ENCODE results near the gene ZNF862. TPM values are rescaled to one million over a fixed set of nuclear protein-coding genes. Genes with fewer than 3 reads are reported as not detected.

ZNF862 gene
- total RNA-seq, 1 donor from 2014 or later: 19.3 TPM

GRCh38 chr7:149879766-149880637, 41.8 kb downstream of the ZNF862 start:
- DNase-seq (ENCODE audit: low spot score): no peak
- Mint-ChIP-seq H3K36me3 (ENCODE audit: low read depth) (peaks cover 17% of the 10 kb centered on the region), H3K27ac (no peak overlapping the region), H3K4me1 (ENCODE audit: low read depth) (peaks cover 27% of the 10 kb centered on the region), H3K27me3 (ENCODE audit: insufficient read depth) (no peaks in the 10 kb centered on the region), H3K9me3 (no peaks in the 10 kb centered on the region), H3K4me3 (no peak overlapping the region)
- intact Hi-C loops (cut with micrococcal nuclease): loop anchor here (10.0 kb wide), 1 partner anchor 525 kb away; a partner anchor contains a TSS

- Mint-ChIP-seq H3K27ac (no peak overlapping the region), H3K36me3 (ENCODE audit: low read depth) (peaks cover 12% of the 10 kb centered on the region), H3K4me3 (no peak overlapping the region), H3K27me3 (ENCODE audit: insufficient read depth) (no peaks in the 10 kb centered on the region), H3K9me3 (no peaks in the 10 kb centered on the region), H3K4me1 (ENCODE audit: low read depth) (peaks cover 19% of the 10 kb centered on the region)
- DNase-seq (ENCODE audit: low spot score): no peak
- intact Hi-C loops (cut with micrococcal nuclease): no loop called here
Observed at GRCh38 chr7:149880638-149881311, 42.6 kb downstream of the ZNF862 start.

GRCh38 chr7:149881328-149882247, 43.4 kb downstream of the ZNF862 start:
- H3K36me3 Mint-ChIP-seq (ENCODE audit: low read depth): peaks cover 12% of the 10 kb centered on the region
- H3K4me1 Mint-ChIP-seq (ENCODE audit: low read depth): peaks cover 15% of the 10 kb centered on the region
- H3K9me3 Mint-ChIP-seq: no peaks in the 10 kb centered on the region
- no peak for DNase-seq (ENCODE audit: low spot score)
- H3K27ac Mint-ChIP-seq: no peak overlapping the region
- no peaks in the 10 kb centered on the region for H3K27me3 Mint-ChIP-seq (ENCODE audit: insufficient read depth)
- H3K4me3 Mint-ChIP-seq: no peak overlapping the region
- intact Hi-C loops (cut with micrococcal nuclease): no loop called here

GRCh38 chr7:149882248-149883047, 44.3 kb downstream of the ZNF862 start:
- H3K9me3 Mint-ChIP-seq: no peaks in the 10 kb centered on the region
- no peak overlapping the region for H3K4me3 Mint-ChIP-seq
- no peaks in the 10 kb centered on the region for H3K27me3 Mint-ChIP-seq (ENCODE audit: insufficient read depth)
- no peak for DNase-seq (ENCODE audit: low spot score)
- peaks cover 10% of the 10 kb centered on the region for H3K36me3 Mint-ChIP-seq (ENCODE audit: low read depth)
- no peak overlapping the region for H3K27ac Mint-ChIP-seq
- H3K4me1 Mint-ChIP-seq (ENCODE audit: low read depth): peaks cover 15% of the 10 kb centered on the region
- intact Hi-C loops (cut with micrococcal nuclease): loop anchor here (1.0 kb wide), 1 partner anchor 394 kb away; no protein-coding TSS in a partner anchor

- Mint-ChIP-seq H3K27me3 (ENCODE audit: insufficient read depth) (no peaks in the 10 kb centered on the region), H3K36me3 (ENCODE audit: low read depth) (peaks cover 4% of the 10 kb centered on the region), H3K4me3 (no peak overlapping the region), H3K4me1 (ENCODE audit: low read depth) (peaks cover 9% of the 10 kb centered on the region), H3K9me3 (no peaks in the 10 kb centered on the region), H3K27ac (no peak overlapping the region)
- intact Hi-C loops (cut with micrococcal nuclease): loop anchor here (1.0 kb wide), 1 partner anchor 393 kb away; no protein-coding TSS in a partner anchor
- DNase-seq (ENCODE audit: low spot score): no peak
Observed at GRCh38 chr7:149883048-149883438, 44.9 kb downstream of the ZNF862 start.

- Mint-ChIP-seq H3K9me3 (no peaks in the 10 kb centered on the region), H3K4me1 (ENCODE audit: low read depth) (peaks cover 6% of the 10 kb centered on the region), H3K36me3 (ENCODE audit: low read depth) (peaks cover 1% of the 10 kb centered on the region), H3K27ac (no peak overlapping the region), H3K4me3 (no peak overlapping the region), H3K27me3 (ENCODE audit: insufficient read depth) (no peaks in the 10 kb centered on the region)
- peak; percentile 49 for DNase-seq (ENCODE audit: low spot score)
- intact Hi-C loops (cut with micrococcal nuclease): loop anchor here (1.0 kb wide), 1 partner anchor 393 kb away; no protein-coding TSS in a partner anchor
Observed at GRCh38 chr7:149883452-149883861, 45.3 kb downstream of the ZNF862 start.

GRCh38 chr7:149884016-149884415, 45.8 kb downstream of the ZNF862 start:
- Mint-ChIP-seq H3K9me3 (no peaks in the 10 kb centered on the region), H3K36me3 (ENCODE audit: low read depth) (peaks cover 1% of the 10 kb centered on the region), H3K4me3 (no peak overlapping the region), H3K27me3 (ENCODE audit: insufficient read depth) (no peaks in the 10 kb centered on the region), H3K4me1 (ENCODE audit: low read depth) (peaks cover 6% of the 10 kb centered on the region), H3K27ac (no peak overlapping the region)
- no peak for DNase-seq (ENCODE audit: low spot score)
- intact Hi-C loops (cut with micrococcal nuclease): no loop called here

- H3K9me3 Mint-ChIP-seq: no peaks in the 10 kb centered on the region
- H3K27ac Mint-ChIP-seq: no peak overlapping the region
- no peaks in the 10 kb centered on the region for H3K27me3 Mint-ChIP-seq (ENCODE audit: insufficient read depth)
- DNase-seq (ENCODE audit: low spot score): no peak
- H3K4me1 Mint-ChIP-seq (ENCODE audit: low read depth): peaks cover 6% of the 10 kb centered on the region
- intact Hi-C loops (cut with micrococcal nuclease): no loop called here
- H3K36me3 Mint-ChIP-seq (ENCODE audit: low read depth): peaks cover 1% of the 10 kb centered on the region
- no peak overlapping the region for H3K4me3 Mint-ChIP-seq
Observed at GRCh38 chr7:149884541-149884940, 46.4 kb downstream of the ZNF862 start.

GRCh38 chr7:149885191-149886017, 47.2 kb downstream of the ZNF862 start:
- intact Hi-C loops (cut with micrococcal nuclease): no loop called here
- no peaks in the 10 kb centered on the region for H3K27me3 Mint-ChIP-seq (ENCODE audit: insufficient read depth)
- H3K9me3 Mint-ChIP-seq: no peaks in the 10 kb centered on the region
- no peak for DNase-seq (ENCODE audit: low spot score)
- H3K27ac Mint-ChIP-seq: no peak overlapping the region
- no peak overlapping the region for H3K4me3 Mint-ChIP-seq
- H3K36me3 Mint-ChIP-seq (ENCODE audit: low read depth): no peaks in the 10 kb centered on the region
- H3K4me1 Mint-ChIP-seq (ENCODE audit: low read depth): peaks cover 6% of the 10 kb centered on the region

- H3K4me1 Mint-ChIP-seq (ENCODE audit: low read depth): peaks cover 6% of the 10 kb centered on the region
- intact Hi-C loops (cut with micrococcal nuclease): no loop called here
- no peaks in the 10 kb centered on the region for H3K9me3 Mint-ChIP-seq
- H3K27me3 Mint-ChIP-seq (ENCODE audit: insufficient read depth): no peaks in the 10 kb centered on the region
- DNase-seq (ENCODE audit: low spot score): no peak
- H3K27ac Mint-ChIP-seq: no peak overlapping the region
- no peak overlapping the region for H3K4me3 Mint-ChIP-seq
- no peaks in the 10 kb centered on the region for H3K36me3 Mint-ChIP-seq (ENCODE audit: low read depth)
Observed at GRCh38 chr7:149886018-149886415, 47.8 kb downstream of the ZNF862 start.

GRCh38 chr7:149887311-149887710, 49.1 kb downstream of the ZNF862 start:
- H3K27me3 Mint-ChIP-seq (ENCODE audit: insufficient read depth): no peaks in the 10 kb centered on the region
- H3K4me3 Mint-ChIP-seq: no peak overlapping the region
- H3K27ac Mint-ChIP-seq: no peak overlapping the region
- no peak for DNase-seq (ENCODE audit: low spot score)
- intact Hi-C loops (cut with micrococcal nuclease): no loop called here
- H3K9me3 Mint-ChIP-seq: no peaks in the 10 kb centered on the region
- peaks cover 6% of the 10 kb centered on the region for H3K4me1 Mint-ChIP-seq (ENCODE audit: low read depth)
- H3K36me3 Mint-ChIP-seq (ENCODE audit: low read depth): no peaks in the 10 kb centered on the region

Data from activated T-helper 1 cell treated with anti-CD3 and anti-CD28 coated beads, Interleukin-12 subunit alpha, Interleukin-12 subunit beta, Interleukin-2, Interleukin-4 antibody, amounts not matched to agents 30 ng/mL and 10 ng/mL and 1 ng/mL, durations not matched to agents 14 hours and 24 hours and 36 hours (primary cell).